ENCODE data around the gene ALG1L2. TPM values are rescaled to one million over a fixed set of nuclear protein-coding genes. Genes with fewer than 3 reads are reported as not detected.
"Not testable (repeated sequence)": the region's sequence is repeated elsewhere in the genome, so short reads cannot be mapped to it uniquely, and the experiment has no call there.

ALG1L2 gene
- total and polyA plus RNA-seq, 2 donors: 0.09 to 0.28 TPM

DNA sequence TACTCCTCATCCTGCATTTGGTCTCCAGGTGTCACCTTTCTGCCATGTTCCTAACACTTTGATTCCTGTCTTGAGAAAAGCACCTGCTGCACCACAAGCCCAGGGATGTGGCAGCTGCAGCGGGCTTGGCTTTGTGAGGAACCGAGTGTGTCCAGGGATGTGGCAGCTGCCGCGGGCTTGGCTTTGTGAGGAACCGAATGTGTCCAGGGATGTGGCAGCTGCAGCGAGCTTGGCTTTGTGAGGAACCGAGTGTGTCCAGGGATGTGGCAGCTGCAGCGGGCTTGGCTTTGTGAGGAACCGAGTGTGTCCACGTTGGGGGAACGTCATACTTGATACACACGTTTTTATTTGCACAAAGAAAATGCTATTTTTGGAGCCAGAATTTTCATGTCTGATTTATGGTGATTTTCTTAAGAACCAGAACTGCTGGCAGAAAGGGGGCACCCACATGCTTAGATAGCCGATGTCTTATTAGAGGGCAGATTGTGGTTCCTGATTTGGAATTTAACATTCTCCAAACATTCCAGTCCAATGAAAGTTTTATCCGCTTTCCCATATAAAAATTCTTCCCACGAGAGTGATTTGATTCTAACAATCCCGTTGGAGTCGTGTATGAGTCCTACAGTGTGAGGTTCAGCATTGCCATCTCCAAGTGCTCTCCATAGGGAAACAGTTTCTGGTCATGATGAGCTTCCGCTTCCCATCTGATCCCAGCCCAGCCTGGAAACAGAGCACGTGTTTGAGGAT lies 17.2 kb downstream of the ALG1L2 start:
- H3K36me3 ChIP-seq (ENCODE audit: control insufficient read depth in 2 of 2, insufficient read depth in 2 of 2, low read length in 1 of 2); H3K9me3 ChIP-seq (ENCODE audit: control insufficient read depth in 2 of 2, insufficient read depth in 1 of 2, low read length in 1 of 2); H3K4me3 ChIP-seq (ENCODE audit: low read length in 2 of 2); DNase-seq (ENCODE audit: low read depth in 6 of 9, low spot score in 9 of 9); H3K27me3 ChIP-seq (ENCODE audit: control insufficient read depth in 2 of 2, insufficient read depth in 1 of 2, low read length in 1 of 2); H3K27ac ChIP-seq (ENCODE audit: low read depth in 1 of 2, low read length in 1 of 2): not testable (repeated sequence)
- peaks cover 5 to 22% of the 10 kb centered on the region in 2 donors for H3K4me1 ChIP-seq (ENCODE audit: control insufficient read depth in 2 of 2, insufficient read depth in 2 of 2, low read length in 2 of 2)
- WGBS: 82% methylated on average over 19 of the region's 19 CpGs

DNA sequence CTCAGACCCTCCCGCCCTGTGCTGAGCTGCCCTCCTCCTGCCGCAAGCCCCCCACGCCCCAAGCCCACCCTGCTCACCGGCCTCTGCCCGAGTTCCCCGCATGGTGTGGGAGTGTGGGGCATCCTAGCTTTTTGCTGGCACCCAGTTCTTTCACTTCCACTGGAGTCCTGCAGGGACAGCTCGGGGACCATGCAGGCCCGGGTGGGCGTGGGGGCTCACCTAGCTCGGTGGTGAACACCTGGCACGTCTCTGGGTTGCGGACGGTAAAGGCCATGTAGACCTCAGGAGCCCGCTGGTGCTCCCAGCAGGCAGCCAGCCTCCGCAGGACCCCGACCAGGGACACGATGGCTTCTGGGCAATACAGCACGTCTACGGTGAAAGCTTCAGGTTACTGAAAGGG lies 20.9 kb downstream of the ALG1L2 start:
- H3K27me3 ChIP-seq (ENCODE audit: control insufficient read depth in 2 of 2, insufficient read depth in 1 of 2, low read length in 1 of 2); H3K36me3 ChIP-seq (ENCODE audit: control insufficient read depth in 2 of 2, insufficient read depth in 2 of 2, low read length in 1 of 2); H3K4me3 ChIP-seq (ENCODE audit: low read length in 2 of 2); H3K27ac ChIP-seq (ENCODE audit: low read depth in 1 of 2, low read length in 1 of 2); DNase-seq (ENCODE audit: low read depth in 6 of 9, low spot score in 9 of 9); H3K9me3 ChIP-seq (ENCODE audit: control insufficient read depth in 2 of 2, insufficient read depth in 1 of 2, low read length in 1 of 2); H3K4me1 ChIP-seq (ENCODE audit: control insufficient read depth in 2 of 2, insufficient read depth in 2 of 2, low read length in 2 of 2): not testable (repeated sequence)
- 96% methylated on average over 19 of the region's 19 CpGs for WGBS

DNA sequence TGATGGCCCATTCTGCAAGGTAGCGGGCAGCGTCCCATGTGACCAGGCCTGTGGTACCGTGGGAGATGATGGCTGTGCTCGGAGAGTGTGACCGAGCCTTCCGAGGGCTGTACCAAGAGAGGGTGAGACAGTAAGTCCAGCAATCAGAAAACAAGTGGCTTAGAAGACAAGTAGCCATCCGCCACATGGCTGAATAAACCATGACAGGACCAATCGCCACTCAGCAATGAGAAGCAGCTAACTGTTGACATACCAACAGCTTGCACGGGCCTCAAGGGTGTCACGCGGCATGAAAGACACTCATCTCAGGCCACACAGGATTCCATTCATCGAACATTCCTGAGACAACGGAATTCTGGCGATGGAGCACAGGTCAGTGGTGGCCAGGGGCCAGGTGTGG lies 22.6 kb downstream of the ALG1L2 start:
- not testable (repeated sequence) for H3K27ac ChIP-seq (ENCODE audit: low read depth in 1 of 2, low read length in 1 of 2); DNase-seq (ENCODE audit: low read depth in 6 of 9, low spot score in 9 of 9); H3K36me3 ChIP-seq (ENCODE audit: control insufficient read depth in 2 of 2, insufficient read depth in 2 of 2, low read length in 1 of 2); H3K9me3 ChIP-seq (ENCODE audit: control insufficient read depth in 2 of 2, insufficient read depth in 1 of 2, low read length in 1 of 2); H3K4me1 ChIP-seq (ENCODE audit: control insufficient read depth in 2 of 2, insufficient read depth in 2 of 2, low read length in 2 of 2); H3K4me3 ChIP-seq (ENCODE audit: low read length in 2 of 2); H3K27me3 ChIP-seq (ENCODE audit: control insufficient read depth in 2 of 2, insufficient read depth in 1 of 2, low read length in 1 of 2)
- 99% methylated on average over 14 of the region's 14 CpGs for WGBS

DNA sequence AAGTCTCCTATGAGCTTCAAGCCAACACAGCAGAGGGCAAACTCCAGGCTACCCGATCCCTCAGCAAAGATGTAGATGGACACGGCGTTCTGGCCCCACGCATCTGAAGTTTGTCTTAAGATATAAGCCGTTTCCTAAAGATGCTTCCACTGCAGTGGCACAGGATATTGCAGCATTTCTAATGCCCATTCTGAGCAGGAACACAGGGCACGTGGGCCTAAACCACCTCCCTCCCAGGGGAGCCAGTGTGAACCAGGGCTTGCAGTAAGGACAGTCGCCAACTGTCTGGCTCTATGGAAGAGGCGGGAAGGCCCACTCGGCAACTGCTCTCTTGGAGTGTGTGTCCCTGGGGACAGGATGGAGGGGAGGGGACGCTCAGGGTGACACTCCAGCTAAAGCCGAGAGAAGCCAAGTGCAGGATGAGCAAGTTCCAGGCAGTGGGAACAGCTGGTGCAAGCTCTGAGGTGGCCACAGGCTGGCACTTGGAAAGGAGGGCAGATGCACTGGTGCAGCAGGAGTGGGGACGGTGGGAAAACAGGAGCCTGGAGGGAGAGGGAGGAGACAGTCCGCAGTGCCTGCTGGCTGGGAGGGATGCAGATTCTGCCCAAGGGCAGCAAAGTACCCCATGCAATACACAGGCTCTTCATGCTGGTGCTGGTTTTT lies 25.8 kb downstream of the ALG1L2 start:
- not testable (repeated sequence) for H3K4me1 ChIP-seq (ENCODE audit: control insufficient read depth in 2 of 2, insufficient read depth in 2 of 2, low read length in 2 of 2); H3K9me3 ChIP-seq (ENCODE audit: control insufficient read depth in 2 of 2, insufficient read depth in 1 of 2, low read length in 1 of 2); H3K4me3 ChIP-seq (ENCODE audit: low read length in 2 of 2); H3K27me3 ChIP-seq (ENCODE audit: control insufficient read depth in 2 of 2, insufficient read depth in 1 of 2, low read length in 1 of 2); H3K27ac ChIP-seq (ENCODE audit: low read depth in 1 of 2, low read length in 1 of 2); H3K36me3 ChIP-seq (ENCODE audit: control insufficient read depth in 2 of 2, insufficient read depth in 2 of 2, low read length in 1 of 2); DNase-seq (ENCODE audit: low read depth in 6 of 9, low spot score in 9 of 9)
- 96% methylated on average over 13 of the region's 13 CpGs for WGBS

DNA sequence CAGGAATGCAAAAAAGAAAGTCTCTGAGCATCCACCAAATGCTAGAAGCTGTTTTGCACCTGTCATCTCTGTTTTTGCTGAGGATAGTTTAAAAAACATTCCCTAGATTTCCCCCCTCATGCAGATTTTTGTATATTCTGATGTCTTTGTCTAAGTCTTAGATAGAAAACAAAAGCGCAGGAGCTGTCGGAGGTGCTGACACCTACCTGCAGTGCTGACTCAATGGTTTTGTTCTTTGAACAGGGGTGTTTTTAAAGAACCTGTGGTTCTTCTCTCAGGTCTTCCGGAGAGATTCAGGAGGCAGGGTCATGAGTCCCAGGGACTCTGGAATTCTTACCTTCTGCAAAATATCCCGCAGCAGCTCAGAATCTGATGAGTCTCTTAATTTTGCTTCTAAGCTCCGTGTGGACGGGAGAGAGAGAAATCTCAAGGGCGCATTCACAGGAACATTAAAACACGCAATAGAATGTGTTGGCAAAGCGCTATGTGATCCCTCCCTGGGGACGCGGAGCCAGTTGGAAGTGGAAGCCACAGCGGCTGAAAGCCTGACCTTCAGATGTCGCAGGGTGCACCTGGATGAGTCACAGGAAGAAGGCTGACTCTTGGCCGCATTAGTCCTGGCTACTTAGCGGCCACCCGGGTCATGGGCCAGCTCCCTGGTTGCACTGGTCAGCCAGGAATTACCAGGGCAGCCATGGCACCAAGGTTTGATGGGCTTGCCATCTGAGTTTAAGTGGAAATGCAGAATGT lies 27.4 kb downstream of the ALG1L2 start:
- H3K27me3 ChIP-seq (ENCODE audit: control insufficient read depth in 2 of 2, insufficient read depth in 1 of 2, low read length in 1 of 2); DNase-seq (ENCODE audit: low read depth in 6 of 9, low spot score in 9 of 9); H3K9me3 ChIP-seq (ENCODE audit: control insufficient read depth in 2 of 2, insufficient read depth in 1 of 2, low read length in 1 of 2); H3K4me3 ChIP-seq (ENCODE audit: low read length in 2 of 2); H3K36me3 ChIP-seq (ENCODE audit: control insufficient read depth in 2 of 2, insufficient read depth in 2 of 2, low read length in 1 of 2); H3K27ac ChIP-seq (ENCODE audit: low read depth in 1 of 2, low read length in 1 of 2): not testable (repeated sequence)
- peaks cover 3 to 12% of the 10 kb centered on the region in 2 donors for H3K4me1 ChIP-seq (ENCODE audit: control insufficient read depth in 2 of 2, insufficient read depth in 2 of 2, low read length in 2 of 2)
- WGBS: 94% methylated on average over 16 of the region's 16 CpGs

DNA sequence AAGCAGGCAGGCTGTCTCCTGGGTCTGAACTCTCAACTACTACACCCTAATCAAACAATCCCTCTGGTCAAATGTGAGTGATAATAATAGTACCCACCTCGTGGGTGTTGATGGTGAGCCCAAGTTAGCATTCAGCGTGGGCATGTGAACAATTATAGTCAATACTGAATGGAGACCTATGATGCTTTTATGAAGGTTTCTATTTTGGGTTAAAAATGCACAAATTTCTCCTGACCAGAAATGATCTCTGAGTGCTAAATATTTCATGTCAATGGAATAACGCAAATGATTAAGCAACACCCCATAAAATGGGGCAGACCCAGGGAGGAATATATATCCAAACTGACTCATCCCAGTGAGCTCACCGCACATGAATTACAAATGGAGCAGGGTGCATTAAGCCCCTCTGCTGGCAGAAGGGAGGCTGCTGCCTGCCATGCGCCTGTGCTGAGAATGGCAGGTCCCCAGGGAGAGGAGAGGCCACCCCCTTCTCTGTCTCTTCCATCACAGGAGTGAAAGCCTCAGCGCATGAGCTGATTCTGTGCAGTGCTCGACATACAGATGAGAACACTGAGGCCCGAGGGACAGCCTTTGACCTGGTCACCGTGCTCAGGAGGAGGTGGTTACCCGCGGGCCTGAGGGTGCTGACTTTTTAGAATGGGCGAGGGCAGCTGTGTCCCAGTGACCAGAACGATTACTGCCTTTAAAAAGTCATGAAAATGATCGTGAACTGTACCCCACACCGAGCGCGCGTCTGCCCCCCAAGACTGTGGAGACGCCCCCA lies 28.9 kb downstream of the ALG1L2 start:
- H3K36me3 ChIP-seq (ENCODE audit: control insufficient read depth in 2 of 2, insufficient read depth in 2 of 2, low read length in 1 of 2); H3K27me3 ChIP-seq (ENCODE audit: control insufficient read depth in 2 of 2, insufficient read depth in 1 of 2, low read length in 1 of 2); H3K9me3 ChIP-seq (ENCODE audit: control insufficient read depth in 2 of 2, insufficient read depth in 1 of 2, low read length in 1 of 2): not testable (repeated sequence)
- peak overlapping the region in 1 of 2 donors; percentile 69 for H3K27ac ChIP-seq (ENCODE audit: low read depth in 1 of 2, low read length in 1 of 2)
- peak in 1 of 9 donors; percentile 40 for DNase-seq (ENCODE audit: low read depth in 6 of 9, low spot score in 9 of 9)
- peaks cover 3 to 12% of the 10 kb centered on the region in 2 donors for H3K4me1 ChIP-seq (ENCODE audit: control insufficient read depth in 2 of 2, insufficient read depth in 2 of 2, low read length in 2 of 2)
- peak overlapping the region; percentile 60 to 73 for H3K4me3 ChIP-seq (ENCODE audit: low read length in 2 of 2)
- WGBS: 13% methylated on average over 19 of the region's 19 CpGs

DNA sequence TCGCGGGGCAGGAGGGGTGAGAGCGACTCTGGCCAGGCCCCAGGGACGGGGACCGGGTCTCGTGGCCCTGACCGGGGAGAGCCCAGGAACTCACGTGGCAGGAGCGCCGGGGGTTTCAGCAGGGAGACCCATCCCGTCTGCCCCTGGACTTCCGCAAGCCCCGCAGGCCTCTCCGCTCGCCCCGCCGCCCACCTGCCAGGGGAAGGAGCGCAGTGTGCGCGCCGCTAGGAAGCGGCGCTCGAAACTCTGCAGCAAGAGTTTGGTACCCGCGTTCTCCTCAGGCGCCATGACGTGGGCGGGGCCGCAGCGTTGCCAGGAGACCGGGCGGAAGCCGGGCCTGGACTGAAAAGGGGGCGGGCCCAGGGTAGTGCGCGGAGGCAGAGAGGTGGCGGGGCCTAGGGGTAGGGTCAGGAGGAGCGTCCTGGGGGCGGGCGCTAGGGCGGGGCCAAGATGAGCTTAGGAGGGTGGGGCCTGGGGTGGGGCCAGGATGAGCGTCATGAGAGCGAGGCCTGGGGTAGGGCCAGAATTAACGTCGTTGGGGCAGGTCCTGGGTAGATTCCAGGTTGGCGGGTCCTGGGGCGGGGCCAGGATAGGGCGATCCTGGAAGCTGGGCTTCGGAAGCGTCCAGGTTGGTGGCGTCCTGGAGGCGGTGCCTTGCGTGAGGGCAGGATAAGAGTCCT lies 29.7 kb downstream of the ALG1L2 start:
- H3K4me1 ChIP-seq (ENCODE audit: control insufficient read depth in 2 of 2, insufficient read depth in 2 of 2, low read length in 2 of 2): peaks cover 3 to 9% of the 10 kb centered on the region in 2 donors
- no peaks in the 10 kb centered on the region for H3K36me3 ChIP-seq (ENCODE audit: control insufficient read depth in 2 of 2, insufficient read depth in 2 of 2, low read length in 1 of 2)
- peak; percentile 86 to 99 (median 95) for DNase-seq (ENCODE audit: low read depth in 6 of 9, low spot score in 9 of 9)
- H3K27me3 ChIP-seq (ENCODE audit: control insufficient read depth in 2 of 2, insufficient read depth in 1 of 2, low read length in 1 of 2): no peaks in the 10 kb centered on the region
- H3K4me3 ChIP-seq (ENCODE audit: low read length in 2 of 2): peak overlapping the region; percentile 60 to 73
- no peaks in the 10 kb centered on the region for H3K9me3 ChIP-seq (ENCODE audit: control insufficient read depth in 2 of 2, insufficient read depth in 1 of 2, low read length in 1 of 2)
- under 1% methylated on average over 54 of the region's 54 CpGs for WGBS
- H3K27ac ChIP-seq (ENCODE audit: low read depth in 1 of 2, low read length in 1 of 2): peak overlapping the region; percentile 90 to 94

DNA sequence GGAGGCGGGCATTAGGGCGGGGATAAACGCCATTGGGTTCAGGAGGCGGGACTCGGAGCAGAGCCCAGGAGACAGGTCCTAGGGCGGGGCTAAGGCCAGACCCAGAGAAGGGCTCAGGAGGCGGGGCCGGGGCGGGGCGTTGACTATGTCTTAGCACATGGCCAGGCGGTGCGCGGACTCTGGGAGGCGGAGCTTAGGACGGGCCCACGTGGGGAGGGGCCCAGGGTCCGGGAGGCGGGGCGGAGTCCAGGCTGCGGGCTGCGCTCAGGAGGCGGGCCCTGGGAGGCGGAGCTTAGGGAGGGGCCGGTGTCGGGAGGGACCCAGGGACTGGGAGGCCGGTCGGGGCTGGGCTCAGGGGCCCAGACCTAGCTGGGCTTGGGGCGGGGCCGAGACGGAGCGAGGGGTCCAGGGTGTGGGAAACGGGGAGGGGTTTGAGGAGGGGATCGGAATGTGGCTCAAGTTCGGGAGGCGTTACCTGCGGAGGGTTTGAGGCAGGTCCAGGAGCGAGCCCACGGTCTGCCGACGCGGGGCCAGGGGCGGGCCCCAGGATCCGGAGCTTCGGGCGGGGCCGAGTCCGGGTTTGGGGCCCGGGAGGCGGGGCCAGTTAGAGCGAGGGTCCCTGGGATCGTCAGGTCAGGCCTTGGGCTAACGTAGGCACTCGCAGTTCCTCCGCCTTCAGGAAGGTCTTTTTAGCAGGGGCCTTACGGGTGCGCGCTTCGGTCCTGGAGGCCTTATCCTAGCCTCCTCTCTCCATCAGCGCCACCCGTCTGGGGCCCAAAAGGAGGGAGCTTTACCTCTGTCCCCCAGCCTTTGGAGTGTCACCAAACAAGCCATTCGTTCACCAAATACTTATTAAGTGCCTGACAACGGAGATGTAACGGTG lies 30.5 kb downstream of the ALG1L2 start:
- not testable (repeated sequence) for H3K4me1 ChIP-seq (ENCODE audit: control insufficient read depth in 2 of 2, insufficient read depth in 2 of 2, low read length in 2 of 2); H3K36me3 ChIP-seq (ENCODE audit: control insufficient read depth in 2 of 2, insufficient read depth in 2 of 2, low read length in 1 of 2); H3K27me3 ChIP-seq (ENCODE audit: control insufficient read depth in 2 of 2, insufficient read depth in 1 of 2, low read length in 1 of 2); H3K9me3 ChIP-seq (ENCODE audit: control insufficient read depth in 2 of 2, insufficient read depth in 1 of 2, low read length in 1 of 2)
- peak overlapping the region; percentile 90 to 94 for H3K27ac ChIP-seq (ENCODE audit: low read depth in 1 of 2, low read length in 1 of 2)
- WGBS: under 1% methylated on average over 63 of the region's 63 CpGs
- H3K4me3 ChIP-seq (ENCODE audit: low read length in 2 of 2): peak overlapping the region; percentile 60 to 73
- DNase-seq (ENCODE audit: low read depth in 6 of 9, low spot score in 9 of 9): peak; percentile 54 to 92 (median 83)
